T-cell (primary cell): ENCODE measurements around the gene NAV2. TPM values are rescaled to one million over a fixed set of nuclear protein-coding genes. Genes with fewer than 3 reads are reported as not detected.

ENCODE experiments used
- ATAC-seq, 4 experiments: fragments of 200-7000 bp in 3 of 4; fragments of 150-1000 bp in 1 of 4; cut with Tn5 transposase; replicated peaks in 1 of 4; 1 replicate in 3 of 4; 2 replicates in 1 of 4; pipeline ENCODE4 v1.10.0; 2021; ENCODE audit warnings: moderate library complexity in 3 of 4, mild to moderate bottlenecking in 2 of 4, moderate number of reproducible peaks in 1 of 4
- CTCF ChIA-PET, 2 donors: fragments of 300-600 bp; sonication (Branson Sonifier 250); formaldehyde crosslinking; loops; one replicate each; lab custom pipeline; 2022; ENCODE audit warnings: antibody characterized with exemption in 2 of 2; lab: Charles Lee
- POLR2A ChIA-PET, 2 donors: fragments of 300-600 bp; sonication (Branson Sonifier 250); formaldehyde crosslinking; loops; one replicate each; lab custom pipeline; 2022; ENCODE audit warnings: antibody characterized with exemption in 2 of 2; lab: Charles Lee
- DNase-seq, 35 experiments: peaks; one replicate each; pipeline versions ENCODE4 v3.0.0 to v3.0.0-alpha.2; 2013 to 2023
- H3K27ac ChIP-seq: one replicate; pipeline ENCODE4 v1.5.1; 2013; ENCODE audit warnings: low read length
- H3K27me3 ChIP-seq, 2 experiments: replicated peaks in 1 of 2; 1 replicate in 1 of 2; 2 replicates in 1 of 2; pipeline versions ENCODE4 v1.6.1 to v1.7.0; 2013; ENCODE audit warnings: low read length in 1 of 2, mixed read lengths in 1 of 2; ENCODE audit not compliant: control insufficient read depth in 2 of 2, insufficient read depth in 2 of 2; ENCODE audit errors: extremely low read depth in 1 of 2
- H3K36me3 ChIP-seq, 2 donors: 1 replicate in 1 of 2; 2 replicates in 1 of 2; pipeline versions ENCODE4 v1.6.1 to v1.7.0; 2013; ENCODE audit warnings: low read length in 1 of 2; ENCODE audit not compliant: control insufficient read depth in 2 of 2, insufficient read depth in 1 of 2; ENCODE audit errors: extremely low read depth in 1 of 2
- H3K4me1 ChIP-seq, 2 experiments: 1 replicate in 1 of 2; 2 replicates in 1 of 2; pipeline versions ENCODE4 v1.6.1 to v1.7.0; 2013; ENCODE audit warnings: low read length in 2 of 2, mixed read lengths in 1 of 2; ENCODE audit not compliant: insufficient read depth in 2 of 2, control insufficient read depth in 1 of 2; ENCODE audit errors: extremely low read depth in 1 of 2
- H3K4me3 ChIP-seq, 2 donors: 1 replicate in 1 of 2; 2 replicates in 1 of 2; pipeline versions ENCODE4 v1.5.1 to v1.7.0; 2013; ENCODE audit warnings: mild to moderate bottlenecking in 2 of 2, low read length in 1 of 2, moderate library complexity in 1 of 2; ENCODE audit not compliant: control insufficient read depth in 1 of 2; ENCODE audit errors: extremely low read depth in 1 of 2
- H3K9me3 ChIP-seq: 2 replicates; pipeline ENCODE4 v1.7.0; 2013
- H3K27ac Mint-ChIP-seq, 2 donors: one replicate each; pipeline ENCODE4 v1.8.0; 2020 to 2021; ENCODE audit warnings: mild to moderate bottlenecking in 2 of 2, mixed read lengths in 2 of 2
- H3K27me3 Mint-ChIP-seq, 2 donors: one replicate each; pipeline ENCODE4 v1.8.0; 2021 to 2022; ENCODE audit warnings: mixed read lengths in 2 of 2
- H3K36me3 Mint-ChIP-seq: one replicate; pipeline ENCODE4 v1.8.0; 2021; ENCODE audit warnings: mixed read lengths
- H3K4me1 Mint-ChIP-seq, 3 donors: one replicate each; pipeline ENCODE4 v1.8.0; 2020 to 2022; ENCODE audit warnings: mixed read lengths in 3 of 3, mild to moderate bottlenecking in 1 of 3
- H3K4me3 Mint-ChIP-seq, 3 donors: one replicate each; pipeline ENCODE4 v1.8.0; 2020 to 2022; ENCODE audit warnings: mild to moderate bottlenecking in 3 of 3, mixed read lengths in 3 of 3, moderate library complexity in 3 of 3
- H3K9me3 Mint-ChIP-seq, 3 donors: one replicate each; pipeline ENCODE4 v1.8.0; 2020 to 2022; ENCODE audit warnings: mixed read lengths in 3 of 3
- WGBS: methylation state at CpG from one replicate; pipeline ENCODE4 v1.1.5; 2013; ENCODE audit warnings: missing lambda C conversion rate; ENCODE audit not compliant: insufficient coverage; 5-methylcytosine and 5-hydroxymethylcytosine counted together
- total RNA-seq, 35 experiments: library from RNA in 6 of 35; stranded (reverse) in 6 of 35; fragments of 120-200 nt in 1 of 35; gene quantifications; one replicate each; pipeline versions ENCODE4 v1.2.1 to v1.2.4 and lab custom pipeline; 2013 to 2026

NAV2 gene
- total RNA-seq, 5 donors from 2014 or later (not counting 1 experiment from before 2014, with no cell fraction given), result 0.55 to 3.0 (median 1.8) TPM

DNA sequence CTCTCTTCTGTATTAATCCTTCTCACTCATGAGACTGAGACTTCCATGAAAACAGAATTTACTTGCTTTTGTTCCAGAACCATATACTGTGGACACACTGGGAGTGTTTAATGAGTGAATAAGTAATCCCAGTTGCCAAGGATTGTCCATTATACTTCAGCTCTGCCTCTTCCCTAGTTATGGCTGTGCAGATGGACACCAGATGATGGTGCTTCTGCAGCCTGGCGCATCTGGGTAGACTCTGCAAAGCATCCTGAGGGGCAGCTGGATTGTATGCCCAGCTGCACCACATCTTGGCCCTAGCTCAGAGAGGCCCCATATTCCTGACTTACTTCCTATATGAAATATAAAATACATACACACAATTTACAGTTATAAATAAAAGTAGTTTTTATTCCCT is 404.2 kb downstream of the NAV2 start:
- Histone ChIP-seq H3K9me3 (no peaks in the 10 kb centered on the region), H3K27me3 (peaks cover 2 to 11% of the 10 kb centered on the region in 2 experiments), H3K27ac (no peak overlapping the region), H3K4me3 (no peak overlapping the region), H3K36me3 (no peaks in the 10 kb centered on the region), H3K4me1 (no peaks in the 10 kb centered on the region)
- WGBS, result no CpG with 5 or more reads among the region's 1 CpG
- no peak overlapping the region for H3K4me3 Mint-ChIP-seq
- no peaks in the 10 kb centered on the region for H3K36me3 Mint-ChIP-seq
- peaks cover 19 to 26% of the 10 kb centered on the region in 2 donors for H3K27me3 Mint-ChIP-seq
- no peaks in the 10 kb centered on the region for H3K4me1 Mint-ChIP-seq
- no peaks in the 10 kb centered on the region for H3K9me3 Mint-ChIP-seq
- POLR2A ChIA-PET, result interaction anchor here in 1 of 2 donors (0.6 kb wide), 1 partner anchor 26 kb away, joined by 3 read pairs; no protein-coding TSS in a partner anchor
- ATAC-seq (no peak), DNase-seq (no peak)
- CTCF ChIA-PET, result interaction anchor here in 1 of 2 donors (1.4 to 2.6 kb wide), 2 partner anchors 9 to 11 kb away, joined by 6 to 9 read pairs; no protein-coding TSS in a partner anchor
- no peak overlapping the region for H3K27ac Mint-ChIP-seq

DNA sequence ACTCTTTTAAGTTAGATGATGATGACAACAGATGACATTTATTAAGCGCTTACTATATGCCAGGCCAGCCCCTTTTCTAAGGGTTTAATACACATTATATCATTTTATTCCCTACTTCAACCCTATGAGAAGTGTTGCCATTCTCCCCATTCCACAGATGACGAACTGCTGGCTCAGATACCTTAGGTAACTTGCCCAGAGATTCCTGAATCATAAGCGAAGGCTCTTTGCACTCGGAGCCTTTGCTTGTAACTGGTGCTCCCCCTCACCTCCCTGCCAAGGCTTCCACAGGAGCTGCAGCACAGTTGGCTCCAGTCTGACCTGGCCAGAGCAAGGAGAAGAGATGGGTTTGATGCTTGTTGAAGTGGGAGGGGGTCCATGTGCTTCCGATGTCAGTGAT is 404.7 kb downstream of the NAV2 start:
- no peaks in the 10 kb centered on the region for H3K4me1 Mint-ChIP-seq
- H3K4me3 ChIP-seq, result no peak overlapping the region
- H3K27me3 Mint-ChIP-seq, result peaks cover 19 to 27% of the 10 kb centered on the region in 2 donors

GRCh38 chr11:20118209-20118608 is 405.6 kb downstream of the NAV2 start:
- no peak for ATAC-seq
- H3K36me3 Mint-ChIP-seq, result no peaks in the 10 kb centered on the region

More for the DNA sequence above, 404.7 kb downstream of the NAV2 start:
- H3K4me1 ChIP-seq, result no peaks in the 10 kb centered on the region
- ChIA-PET POLR2A (interaction anchor here in 1 of 2 donors (0.6 kb wide), 1 partner anchor 25 kb away, joined by 3 read pairs; no protein-coding TSS in a partner anchor), CTCF (interaction anchor here in 1 of 2 donors (1.4 to 2.6 kb wide), 2 partner anchors 9 to 10 kb away, joined by 6 to 9 read pairs; no protein-coding TSS in a partner anchor)
- H3K27ac ChIP-seq, result no peak overlapping the region
- Mint-ChIP-seq H3K36me3 (no peaks in the 10 kb centered on the region), H3K27ac (no peak overlapping the region), H3K9me3 (no peaks in the 10 kb centered on the region), H3K4me3 (no peak overlapping the region)
- no peak for ATAC-seq
- no peaks in the 10 kb centered on the region for H3K9me3 ChIP-seq
- no peaks in the 10 kb centered on the region for H3K36me3 ChIP-seq
- peaks cover 2 to 11% of the 10 kb centered on the region in 2 experiments for H3K27me3 ChIP-seq
- 89% methylated on average over 4 of the region's 5 CpGs for WGBS
- DNase-seq, result no peak

GRCh38 chr11:20119315-20119714 is 406.7 kb downstream of the NAV2 start:
- no peaks in the 10 kb centered on the region for H3K4me1 Mint-ChIP-seq
- ChIA-PET POLR2A (no interaction called here), CTCF (no interaction called here)
- DNase-seq (no peak), ATAC-seq (no peak)
- peaks cover 13 to 27% of the 10 kb centered on the region in 2 donors for H3K27me3 Mint-ChIP-seq
- WGBS, result 82% methylated on average over 9 of the region's 12 CpGs
- H3K4me3 Mint-ChIP-seq, result no peak overlapping the region
- H3K9me3 ChIP-seq, result no peaks in the 10 kb centered on the region
- no peaks in the 10 kb centered on the region for H3K4me1 ChIP-seq
- no peaks in the 10 kb centered on the region for H3K9me3 Mint-ChIP-seq
- H3K27me3 ChIP-seq, result peaks cover 2 to 4% of the 10 kb centered on the region in 2 experiments
- no peak overlapping the region for H3K4me3 ChIP-seq
- H3K36me3 ChIP-seq, result no peaks in the 10 kb centered on the region
- no peaks in the 10 kb centered on the region for H3K36me3 Mint-ChIP-seq
- H3K27ac ChIP-seq, result no peak overlapping the region
- no peak overlapping the region for H3K27ac Mint-ChIP-seq

More at GRCh38 chr11:20118209-20118608, 405.6 kb downstream of the NAV2 start:
- H3K27ac ChIP-seq, result no peak overlapping the region
- ChIA-PET POLR2A (no interaction called here), CTCF (interaction anchor here in 1 of 2 donors (2.6 kb wide), 1 partner anchor 8 kb away, joined by 6 read pairs; no protein-coding TSS in a partner anchor)
- H3K4me1 Mint-ChIP-seq, result no peaks in the 10 kb centered on the region
- no peak overlapping the region for H3K4me3 Mint-ChIP-seq
- no peak overlapping the region for H3K4me3 ChIP-seq
- H3K27ac Mint-ChIP-seq, result no peak overlapping the region
- DNase-seq, result no peak
- no peaks in the 10 kb centered on the region for H3K36me3 ChIP-seq
- H3K9me3 ChIP-seq, result no peaks in the 10 kb centered on the region
- no peaks in the 10 kb centered on the region for H3K9me3 Mint-ChIP-seq
- peaks cover 2 to 4% of the 10 kb centered on the region in 2 experiments for H3K27me3 ChIP-seq
- H3K27me3 Mint-ChIP-seq, result peaks cover 15 to 27% of the 10 kb centered on the region in 2 donors
- H3K4me1 ChIP-seq, result no peaks in the 10 kb centered on the region
- 85% methylated on average over 11 of the region's 15 CpGs for WGBS

- ATAC-seq, result no peak
- H3K9me3 ChIP-seq, result no peaks in the 10 kb centered on the region
- H3K27ac Mint-ChIP-seq, result peak overlapping the region in 1 of 2 donors; percentile 44
- no peak overlapping the region for H3K4me3 ChIP-seq
- peaks cover 13 to 27% of the 10 kb centered on the region in 2 donors for H3K27me3 Mint-ChIP-seq
- H3K4me1 Mint-ChIP-seq, result no peaks in the 10 kb centered on the region
- no peaks in the 10 kb centered on the region for H3K9me3 Mint-ChIP-seq
- no peaks in the 10 kb centered on the region for H3K4me1 ChIP-seq
- H3K36me3 Mint-ChIP-seq, result no peaks in the 10 kb centered on the region
- CTCF ChIA-PET, result no interaction called here
- DNase-seq, result no peak
- WGBS, result no CpG with 5 or more reads among the region's 7 CpGs
- no peak overlapping the region for H3K27ac ChIP-seq
- POLR2A ChIA-PET, result no interaction called here
- no peak overlapping the region for H3K4me3 Mint-ChIP-seq
- H3K27me3 ChIP-seq, result peaks cover 2% of the 10 kb centered on the region in 2 experiments
- no peaks in the 10 kb centered on the region for H3K36me3 ChIP-seq
These were observed 407.7 kb downstream of the NAV2 start for GRCh38 chr11:20120134-20120925.

- H3K27ac Mint-ChIP-seq, result no peak overlapping the region
- H3K4me1 Mint-ChIP-seq, result no peaks in the 10 kb centered on the region
- Histone ChIP-seq H3K9me3 (no peaks in the 10 kb centered on the region), H3K36me3 (no peaks in the 10 kb centered on the region), H3K27ac (no peak overlapping the region), H3K27me3 (peaks cover 2% of the 10 kb centered on the region in 2 experiments), H3K4me1 (no peaks in the 10 kb centered on the region), H3K4me3 (no peak overlapping the region)
- H3K9me3 Mint-ChIP-seq, result no peaks in the 10 kb centered on the region
- CTCF ChIA-PET, result interaction anchor here in 1 of 2 donors (0.7 kb wide), 1 partner anchor 458 kb away, joined by 5 read pairs; no protein-coding TSS in a partner anchor
- H3K27me3 Mint-ChIP-seq, result peaks cover 13 to 27% of the 10 kb centered on the region in 2 donors
- no CpG with 5 or more reads among the region's 3 CpGs for WGBS
- POLR2A ChIA-PET, result no interaction called here
- H3K4me3 Mint-ChIP-seq, result no peak overlapping the region
- DNase-seq (no peak), ATAC-seq (no peak)
- no peaks in the 10 kb centered on the region for H3K36me3 Mint-ChIP-seq
These were observed 409.5 kb downstream of the NAV2 start for GRCh38 chr11:20122131-20122530.
